GM12878 (cell line): ENCODE results near the gene DCP1B. TPM values are rescaled to one million over a fixed set of nuclear protein-coding genes. Genes with fewer than 3 reads are reported as not detected.
A peak's percentile ranks its signal among the peaks of the same experiment; 100 is the strongest.

Source experiments
- CBFB ChIP-seq: IDR thresholded peaks from 2 replicates; pipeline ENCODE4 v1.6.1; 2016; ENCODE audit warnings: antibody characterized with exemption, low read depth
- CEBPZ ChIP-seq: fragments of 150-350 bp; IDR thresholded peaks from 2 replicates; pipeline ENCODE4 v1.6.1; 2016; ENCODE audit warnings: low read depth, low read length
- CREB1 ChIP-seq: IDR thresholded peaks from 2 replicates; pipeline ENCODE4 v1.6.1; 2012; ENCODE audit warnings: low read depth, mild to moderate bottlenecking, inconsistent platforms
- EED ChIP-seq: sonication (generic); IDR thresholded peaks from 2 replicates; pipeline ENCODE4 v1.6.1; 2016; ENCODE audit warnings: antibody characterized with exemption, low read depth
- FOXM1 ChIP-seq: IDR thresholded peaks from 2 replicates; pipeline ENCODE4 v1.6.1; 2012; ENCODE audit warnings: low read depth, mild to moderate bottlenecking, inconsistent platforms, low read length, moderate library complexity
- HDAC2 ChIP-seq: fragments of 200-600 bp; sonication (generic); IDR thresholded peaks from 2 replicates; pipeline ENCODE4 v1.6.1; 2017
- HDGF ChIP-seq: fragments of 450-650 bp; IDR thresholded peaks from 2 replicates; pipeline ENCODE4 v1.6.1; 2016; ENCODE audit warnings: antibody characterized with exemption
- IKZF2 ChIP-seq, 2 experiments: fragments of 450-650 bp; IDR thresholded peaks; 2 replicates each; pipeline ENCODE4 v1.6.1; 2017; ENCODE audit warnings: mild to moderate bottlenecking in 2 of 2, moderate library complexity in 2 of 2
- IRF3 ChIP-seq: fragments of 450-650 bp; IDR thresholded peaks from 2 replicates; pipeline ENCODE4 v1.6.1; 2014; ENCODE audit warnings: mild to moderate bottlenecking
- IRF4 ChIP-seq: IDR thresholded peaks from 2 replicates; pipeline ENCODE4 v1.6.1; 2011; ENCODE audit warnings: low read depth, low read length
- LARP7 ChIP-seq: fragments of 450-650 bp; IDR thresholded peaks from 2 replicates; pipeline ENCODE4 v1.6.1; 2017; ENCODE audit warnings: mild to moderate bottlenecking
- MLLT1 ChIP-seq: fragments of 450-650 bp; IDR thresholded peaks from 2 replicates; pipeline ENCODE4 v1.6.1; 2016; ENCODE audit warnings: mild to moderate bottlenecking
- MTA3 ChIP-seq: IDR thresholded peaks from 2 replicates; pipeline ENCODE4 v1.6.1; 2012; ENCODE audit warnings: low read length, inconsistent platforms, borderline replicate concordance
- NR2C2 ChIP-seq: IDR thresholded peaks from 2 replicates; pipeline ENCODE4 v1.6.1; 2011; ENCODE audit warnings: borderline replicate concordance, low read depth; ENCODE audit not compliant: control insufficient read depth, insufficient read length
- PAX8 ChIP-seq: fragments of 450-650 bp; IDR thresholded peaks from 2 replicates; pipeline ENCODE4 v1.6.1; 2017; ENCODE audit warnings: mild to moderate bottlenecking, moderate library complexity
- PBX3 ChIP-seq: IDR thresholded peaks from 2 replicates; pipeline ENCODE4 v1.6.1; 2011; ENCODE audit warnings: mild to moderate bottlenecking, low read depth, low read length, moderate library complexity; ENCODE audit not compliant: insufficient replicate concordance
- RAD21 ChIP-seq: IDR thresholded peaks from 2 replicates; pipeline ENCODE4 v1.6.1; 2011; ENCODE audit warnings: mild to moderate bottlenecking, low read depth, low read length, moderate library complexity; ENCODE audit not compliant: insufficient read depth
- RBBP5 ChIP-seq: fragments of 200-600 bp; sonication (generic); conservative IDR thresholded peaks from 2 replicates; pipeline ENCODE4 v1.6.1; 2016
- RCOR1 ChIP-seq: conservative IDR thresholded peaks from 2 replicates; pipeline ENCODE4 v1.6.1; 2012; ENCODE audit warnings: low read depth, low read length, improper control_type of control experiment
- SMC3 ChIP-seq: IDR thresholded peaks from 2 replicates; pipeline ENCODE4 v1.6.1; 2011; ENCODE audit warnings: low read length, improper control_type of control experiment, borderline replicate concordance
- WRNIP1 ChIP-seq: IDR thresholded peaks from 2 replicates; pipeline ENCODE4 v1.6.1; 2011; ENCODE audit warnings: low read depth, low read length, improper control_type of control experiment, borderline replicate concordance
- YBX1 ChIP-seq: fragments of 450-650 bp; IDR thresholded peaks from 2 replicates; pipeline ENCODE4 v1.6.1; 2016; ENCODE audit warnings: antibody characterized with exemption
- YY1 ChIP-seq: IDR thresholded peaks from 2 replicates; pipeline ENCODE4 v1.6.1; 2011; ENCODE audit warnings: low read depth, mild to moderate bottlenecking, low read length
- ZBED1 ChIP-seq: IDR thresholded peaks from 2 replicates; pipeline ENCODE4 v1.6.1; 2016; ENCODE audit warnings: borderline replicate concordance
- ZNF207 ChIP-seq: fragments of 450-650 bp; IDR thresholded peaks from 2 replicates; pipeline ENCODE4 v1.6.1; 2014; ENCODE audit warnings: antibody characterized with exemption, mild to moderate bottlenecking, borderline replicate concordance
- ZZZ3 ChIP-seq: IDR thresholded peaks from 2 replicates; pipeline ENCODE4 v1.6.1; 2011; ENCODE audit warnings: low read depth; ENCODE audit not compliant: control insufficient read depth, insufficient read length
- polyA plus RNA-seq, 11 experiments: library from polyadenylated mRNA; depleted of rRNA in 4 of 11; unstranded in 6 of 11; stranded (reverse) in 5 of 11; fragments of >200 nt; fragmentation: Nextera tagmentation in 4 of 11; fragmentation: Illumina TruSeq in 1 of 11; extraction: Ambion mirVana in 4 of 11; extraction: Trizol in 1 of 11; gene quantifications; 1 replicate in 1 of 11; 2 replicates in 10 of 11; pipeline versions ENCODE4 v1.2.1 to v1.2.3, GENCODE V29; 2011 to 2016; ENCODE audit warnings: inconsistent platforms in 2 of 11, missing spikeins in 2 of 11, low read depth in 1 of 11
- total RNA-seq, 4 experiments: library from RNA; depleted of rRNA in 3 of 4; stranded (reverse); fragments of >200 nt in 3 of 4; fragmentation: Illumina TruSeq in 1 of 4; extraction: Trizol in 1 of 4; gene quantifications; 2 replicates each; pipeline versions ENCODE4 v1.2.1 to v1.2.3, GENCODE V29; 2013 to 2021

The DCP1B gene
- total and polyA plus RNA-seq, 10 of the 15 experiments (the other 5 are each of a cell fraction or from before 2014, with no cell fraction given), result 1.3 to 23.4 (median 15.3) TPM

GRCh38 chr12:2004113-2004929, at the start of gene DCP1B (continued):
- TF ChIP-seq CEBPZ (peak; percentile 33; the same call in 1 of the 2 replicates), RAD21 (no peak), PBX3 (peak; percentile 25), HDAC2 (no peak; the same call in 1 of the 2 replicates), YBX1 (no peak), YY1 (peak; percentile 95), SMC3 (no peak), CBFB (peak; percentile 82), LARP7 (peak; percentile 70; the same call in 1 of the 2 replicates), MTA3 (no peak), CREB1 (peak; percentile 54; the same call in 1 of the 2 replicates), IKZF2 (IDR thresholded peaks at IDR 0.05) (peak; percentile 74 to 88), PAX8 (peak; percentile 95), ZBED1 (peak; percentile 32; the same call in 1 of the 2 replicates), MLLT1 (peak; percentile 100), RCOR1 (0 out of 2 replicates have a peak, but pooled peaks have one; percentile 56), IRF4 (peak; percentile 71; the same call in 1 of the 2 replicates), RBBP5 (no peak), IRF3 (no peak), ZNF207 (peak; percentile 97), EED (no peak), ZZZ3 (no peak), HDGF (peak; percentile 95), FOXM1 (no peak), WRNIP1 (0 out of 2 replicates have a peak, but pooled peaks have one; percentile 74), NR2C2 (peak; percentile 94)
